HuH-7.5 (cell line): ENCODE measurements around the gene IL25.
"Not testable (repeated sequence)": the region's sequence is repeated elsewhere in the genome, so short reads cannot be mapped to it uniquely, and the experiment has no call there.

Source experiments
- DNase-seq: peaks from one replicate; pipeline ENCODE4 v3.0.0; 2011; ENCODE audit warnings: low spot score

IL25 gene

GRCh38 chr14:23376482-23377197, 4.0 kb downstream of the IL25 start, which contains the start of gene CMTM5:
Gene CMTM5, plus strand, starts transcription at chr14:23377046. Its CDS starts 206 bp downstream, at chr14:23377252.
- no peak for DNase-seq

DNA sequence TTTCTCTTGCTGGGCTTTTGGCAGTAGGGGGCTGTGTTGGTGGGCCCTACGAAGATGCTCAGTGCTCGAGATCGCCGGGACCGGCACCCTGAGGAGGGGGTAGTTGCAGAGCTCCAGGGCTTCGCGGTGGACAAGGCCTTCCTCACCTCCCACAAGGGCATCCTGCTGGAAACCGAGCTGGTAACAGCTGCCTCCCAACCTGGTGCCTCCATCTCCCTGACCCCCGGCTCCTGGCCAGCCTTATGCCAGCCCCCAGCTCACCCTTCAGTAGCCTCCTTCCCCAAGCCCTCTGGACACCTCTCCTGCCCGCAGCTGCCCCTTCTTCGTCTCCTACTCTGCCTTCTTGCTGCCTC, 4.6 kb downstream of the IL25 start:
- DNase-seq = no peak

- no peak for DNase-seq
These were observed 5.3 kb downstream of the IL25 start for GRCh38 chr14:23377573-23378563.

DNA sequence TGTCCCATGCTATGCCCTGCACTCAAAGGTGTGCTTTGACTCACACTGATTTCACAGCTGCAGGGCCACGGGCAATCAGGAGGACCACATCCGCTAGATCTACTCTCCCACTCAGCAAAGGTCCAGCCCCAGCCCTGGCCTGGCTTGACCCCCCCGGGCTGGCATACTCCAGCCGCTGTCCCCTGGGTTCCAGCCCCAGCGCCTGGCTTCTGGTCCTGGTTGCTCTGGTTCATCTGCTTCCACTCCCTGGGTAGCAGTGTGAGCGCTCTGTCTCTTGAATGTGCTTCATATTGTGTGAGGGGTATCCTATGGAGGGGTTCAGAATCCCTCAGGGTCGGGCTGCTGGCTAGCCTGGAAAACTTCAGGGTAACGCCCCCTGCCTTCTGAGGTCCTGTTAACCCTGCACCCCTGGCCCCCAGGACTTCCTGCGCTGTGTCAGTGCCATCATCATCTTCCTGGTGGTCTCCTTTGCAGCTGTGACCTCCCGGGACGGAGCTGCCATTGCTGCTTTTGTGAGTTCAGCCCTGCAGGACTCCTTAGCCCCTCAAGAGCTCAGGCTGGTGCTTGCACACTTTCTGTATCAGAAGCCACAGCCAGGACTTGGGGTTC, 6.1 kb downstream of the IL25 start:
- no peak for DNase-seq

DNA sequence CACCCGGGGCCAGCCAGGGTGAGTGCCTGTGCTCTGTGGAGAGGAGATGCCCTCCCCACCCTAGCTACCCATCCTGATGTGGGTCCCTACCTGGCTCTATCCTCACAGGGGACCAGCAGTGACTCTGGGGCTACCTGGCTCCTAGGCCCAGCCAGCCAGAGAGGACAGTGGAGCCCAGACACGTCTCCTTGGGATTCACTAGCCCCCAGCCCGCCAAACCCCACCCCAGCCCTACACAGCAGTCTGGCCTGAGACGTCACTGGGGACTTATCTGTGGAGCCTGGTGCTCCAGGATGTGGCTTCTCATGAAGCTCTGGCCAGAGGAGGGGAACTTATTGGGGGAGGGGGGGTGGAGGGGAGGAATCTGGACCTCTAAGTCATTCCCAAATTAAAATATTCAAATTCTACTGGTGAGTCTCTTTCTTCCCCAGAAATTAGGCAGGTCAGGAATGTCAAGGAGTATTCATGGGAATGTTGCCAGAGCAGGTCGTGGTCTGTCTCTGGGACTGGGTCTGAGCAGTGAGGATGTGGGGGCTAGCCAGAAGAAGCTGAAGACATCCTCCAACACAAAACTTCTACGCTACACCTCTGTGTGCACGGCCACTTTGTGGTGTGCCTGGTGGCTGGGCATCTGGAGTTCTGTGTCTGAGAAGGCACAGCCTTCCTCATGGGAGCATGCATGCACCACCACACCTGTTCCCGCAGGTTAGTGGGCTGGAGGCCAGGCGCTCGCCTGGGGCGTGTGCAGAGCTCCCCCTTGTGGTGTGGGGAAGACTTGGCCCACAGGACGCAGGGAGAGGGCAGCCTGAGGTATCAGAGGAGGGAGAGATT, 7.0 kb downstream of the IL25 start:
- DNase-seq = peak; percentile 89

- DNase-seq = no peak
These were observed 7.7 kb downstream of the IL25 start for GRCh38 chr14:23380197-23380914.

- DNase-seq = no peak
These were observed 8.4 kb downstream of the IL25 start for GRCh38 chr14:23380976-23381375.

- no peak for DNase-seq
These were observed 9.3 kb downstream of the IL25 start for GRCh38 chr14:23381871-23382270.

DNA sequence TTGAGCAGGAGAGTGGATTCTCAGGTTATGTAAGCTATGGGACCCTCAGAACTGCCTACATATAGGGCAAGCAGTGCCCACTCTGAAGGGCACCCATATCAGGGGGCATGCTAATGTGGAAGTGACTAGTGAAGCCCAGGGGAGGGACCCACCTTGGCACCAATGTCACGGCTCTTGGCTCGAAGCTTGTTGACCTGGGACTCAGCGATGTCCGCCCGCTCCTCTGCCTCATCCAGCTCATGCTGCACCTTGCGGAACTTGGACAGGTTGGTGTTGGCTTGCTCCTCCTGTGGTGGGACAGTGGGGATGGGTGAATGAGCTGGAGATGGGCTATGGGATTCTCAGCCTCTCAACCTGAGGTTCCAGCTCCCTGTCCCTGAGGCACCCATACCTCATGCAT, 9.7 kb downstream of the IL25 start:
- no peak for DNase-seq

GRCh38 chr14:23382731-23383440, 10.3 kb downstream of the IL25 start:
- DNase-seq = no peak

DNA sequence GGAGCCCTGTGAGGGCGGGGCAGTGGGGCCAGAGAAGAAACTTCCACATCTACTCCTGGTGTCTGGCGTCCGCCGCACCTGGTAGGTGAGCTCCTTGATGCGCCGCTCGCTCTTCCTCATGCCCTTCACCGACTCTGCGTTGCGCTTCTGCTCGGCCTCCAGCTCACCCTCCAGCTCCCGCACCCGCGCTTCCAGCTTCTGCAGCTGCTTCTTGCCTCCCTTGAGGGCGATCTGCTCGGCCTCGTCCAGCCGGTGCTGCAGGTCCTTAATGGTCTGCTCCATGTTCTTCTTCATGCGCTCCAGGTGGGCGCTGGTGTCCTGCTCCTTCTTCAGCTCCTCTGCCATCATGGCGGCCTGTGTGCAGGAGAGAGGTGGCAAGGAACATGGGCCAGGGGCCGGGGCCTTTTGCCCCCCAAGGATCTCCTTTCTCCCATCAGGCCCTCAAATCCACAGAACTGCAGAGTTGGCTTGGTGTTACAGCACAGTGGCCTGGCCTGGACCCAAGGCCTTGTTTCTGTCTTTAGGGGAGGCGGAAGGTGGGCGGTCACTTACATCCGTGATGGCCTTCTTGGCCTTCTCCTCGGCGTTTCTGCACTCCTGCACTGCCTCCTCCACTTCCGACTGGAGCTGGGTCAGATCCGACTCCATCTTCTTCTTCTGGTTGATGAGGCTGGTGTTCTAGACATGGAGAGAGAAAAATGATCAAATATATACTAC, 11.9 kb downstream of the IL25 start:
- DNase-seq = no peak

DNA sequence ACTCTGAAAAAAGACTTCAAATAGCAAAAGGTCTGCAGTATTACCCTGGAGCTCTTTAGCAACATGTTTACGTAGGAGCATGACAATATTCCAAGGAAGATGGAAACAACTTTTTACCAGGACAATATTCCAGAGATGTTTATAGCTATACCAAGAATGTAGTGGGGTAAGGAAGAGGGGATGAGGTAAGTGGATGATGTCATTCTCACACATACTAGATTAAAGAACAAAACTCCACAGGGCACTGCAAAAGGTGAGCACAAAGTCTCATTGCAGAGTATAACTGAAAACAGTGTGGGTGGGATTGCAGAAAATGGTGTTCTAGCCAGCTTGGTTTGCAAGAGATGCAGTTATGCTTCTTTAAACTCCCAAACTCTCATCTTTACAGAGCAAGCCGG, 12.6 kb downstream of the IL25 start:
- no peak for DNase-seq

GRCh38 chr14:23385642-23386265, 13.1 kb downstream of the IL25 start:
- no peak for DNase-seq

GRCh38 chr14:23386266-23386657, 13.7 kb downstream of the IL25 start:
- not testable (repeated sequence) for DNase-seq

DNA sequence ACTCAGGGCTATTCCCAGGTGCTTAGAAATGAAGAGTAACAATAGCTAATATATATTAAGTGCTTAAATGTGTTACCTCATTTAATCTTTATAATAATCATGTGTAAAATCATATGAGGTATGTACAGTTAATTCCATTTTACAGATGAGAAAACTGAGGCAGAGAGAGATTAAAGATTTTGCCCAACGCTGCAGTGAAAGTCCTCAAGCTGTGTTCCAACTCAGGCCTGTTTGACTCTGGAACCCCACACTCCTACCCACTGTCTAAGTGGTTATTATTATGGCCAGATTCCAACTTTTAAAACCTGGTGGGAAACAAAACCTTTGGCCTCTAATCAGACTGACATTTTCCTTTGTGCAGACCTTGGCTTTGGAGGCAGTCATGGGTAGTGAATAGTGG, 14.4 kb downstream of the IL25 start:
- no peak for DNase-seq

- DNase-seq = no peak
These were observed 15.6 kb downstream of the IL25 start for GRCh38 chr14:23387916-23388882.

DNA sequence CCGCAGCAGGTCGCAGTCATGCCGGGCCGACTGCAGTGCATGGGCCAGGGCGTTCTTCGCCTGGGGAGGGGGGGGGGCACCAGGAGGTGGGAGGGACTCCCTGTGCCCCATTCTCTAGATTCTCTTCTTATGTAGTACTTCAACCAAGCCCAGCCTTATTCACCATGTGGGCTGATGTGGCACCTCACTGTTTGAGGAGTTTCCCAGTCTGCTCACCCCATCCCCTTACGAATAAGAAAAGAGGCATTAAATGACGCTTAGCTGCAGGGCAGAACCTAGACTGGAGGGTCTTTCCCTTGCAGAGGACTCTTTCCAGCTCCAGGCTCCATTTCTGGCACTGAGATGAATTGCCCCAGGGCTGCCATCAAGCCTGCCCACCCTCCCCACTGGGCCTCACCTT, 16.4 kb downstream of the IL25 start:
- no peak for DNase-seq

DNA sequence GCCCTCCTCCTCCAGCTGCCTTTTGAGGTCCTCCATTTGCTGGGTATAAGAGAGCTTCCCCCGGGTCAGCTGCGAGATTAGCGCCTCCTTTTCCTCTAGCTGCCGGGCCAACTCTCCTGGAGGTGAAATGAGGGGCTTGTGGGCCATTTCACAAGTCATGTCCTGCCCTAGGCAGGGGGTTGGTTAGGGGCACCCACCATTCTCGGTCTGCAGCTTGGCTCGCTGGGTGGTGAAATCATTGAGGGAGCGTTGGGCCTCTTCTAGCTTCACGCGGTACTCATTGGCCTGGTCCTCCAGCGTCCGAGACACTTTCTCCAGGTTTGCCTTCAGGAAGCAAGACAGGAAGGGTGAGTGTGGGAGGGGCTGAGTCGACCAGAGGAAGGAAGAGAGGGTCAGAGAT, 16.8 kb downstream of the IL25 start:
- no peak for DNase-seq
